IPS-18a (cell line): Measurements from ENCODE around the gene CLTA.
"Not testable (repeated sequence)": the region's sequence is repeated elsewhere in the genome, so short reads cannot be mapped to it uniquely, and the experiment has no call there.

Experiments used
- H3K27ac ChIP-seq: one replicate; pipeline ENCODE4 v1.5.1; 2013; ENCODE audit warnings: low read length
- H3K27me3 ChIP-seq: one replicate; pipeline ENCODE4 v1.6.1; 2013; ENCODE audit warnings: mild to moderate bottlenecking, low read length; ENCODE audit not compliant: control insufficient read depth, insufficient read depth
- H3K36me3 ChIP-seq: one replicate; pipeline ENCODE4 v1.6.1; 2013; ENCODE audit warnings: low read depth, low read length; ENCODE audit not compliant: control insufficient read depth
- H3K4me1 ChIP-seq: one replicate; pipeline ENCODE4 v1.6.1; 2013; ENCODE audit warnings: low read depth, low read length; ENCODE audit not compliant: control insufficient read depth
- H3K4me3 ChIP-seq: one replicate; pipeline ENCODE4 v1.5.1; 2013; ENCODE audit warnings: low read length
- H3K9ac ChIP-seq: one replicate; pipeline ENCODE4 v1.6.1; 2013; ENCODE audit warnings: mild to moderate bottlenecking, low read length, moderate library complexity
- H3K9me3 ChIP-seq: one replicate; pipeline ENCODE4 v1.6.1; 2013; ENCODE audit warnings: low read depth, low read length; ENCODE audit not compliant: control insufficient read depth

The CLTA gene

DNA sequence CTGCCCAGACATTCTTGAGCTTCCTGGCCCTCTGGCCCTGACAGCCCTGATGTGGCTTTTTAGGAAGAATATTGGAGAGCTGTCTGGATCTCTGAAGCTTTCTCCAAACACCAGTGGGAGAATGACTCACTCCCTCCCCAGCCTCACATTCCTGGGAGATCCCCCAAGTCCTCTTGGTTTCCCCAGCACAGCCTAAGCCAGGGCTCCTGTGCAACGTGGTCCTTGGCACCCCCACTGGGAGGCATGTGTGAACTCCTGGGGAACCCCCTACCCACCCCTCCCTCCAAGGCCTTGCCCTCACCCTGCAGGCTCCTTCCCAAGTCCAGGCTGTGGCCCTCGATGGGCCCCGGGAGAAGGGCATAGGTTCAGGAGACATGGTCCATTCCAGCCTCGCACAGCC is 41.5 kb upstream of the CLTA start:
- Histone ChIP-seq H3K4me3 (no peak overlapping the region), H3K36me3 (no peaks in the 10 kb centered on the region), H3K4me1 (no peaks in the 10 kb centered on the region), H3K27ac (no peak overlapping the region), H3K9me3 (no peaks in the 10 kb centered on the region), H3K27me3 (no peaks in the 10 kb centered on the region), H3K9ac (no peak overlapping the region)

GRCh38 chr9:36150574-36151315 is 40.0 kb upstream of the CLTA start:
- no peaks in the 10 kb centered on the region for H3K4me1 ChIP-seq
- no peaks in the 10 kb centered on the region for H3K36me3 ChIP-seq
- H3K27me3 ChIP-seq = no peaks in the 10 kb centered on the region
- no peak overlapping the region for H3K4me3 ChIP-seq
- H3K9me3 ChIP-seq = no peaks in the 10 kb centered on the region
- H3K9ac ChIP-seq = no peak overlapping the region
- no peak overlapping the region for H3K27ac ChIP-seq

DNA sequence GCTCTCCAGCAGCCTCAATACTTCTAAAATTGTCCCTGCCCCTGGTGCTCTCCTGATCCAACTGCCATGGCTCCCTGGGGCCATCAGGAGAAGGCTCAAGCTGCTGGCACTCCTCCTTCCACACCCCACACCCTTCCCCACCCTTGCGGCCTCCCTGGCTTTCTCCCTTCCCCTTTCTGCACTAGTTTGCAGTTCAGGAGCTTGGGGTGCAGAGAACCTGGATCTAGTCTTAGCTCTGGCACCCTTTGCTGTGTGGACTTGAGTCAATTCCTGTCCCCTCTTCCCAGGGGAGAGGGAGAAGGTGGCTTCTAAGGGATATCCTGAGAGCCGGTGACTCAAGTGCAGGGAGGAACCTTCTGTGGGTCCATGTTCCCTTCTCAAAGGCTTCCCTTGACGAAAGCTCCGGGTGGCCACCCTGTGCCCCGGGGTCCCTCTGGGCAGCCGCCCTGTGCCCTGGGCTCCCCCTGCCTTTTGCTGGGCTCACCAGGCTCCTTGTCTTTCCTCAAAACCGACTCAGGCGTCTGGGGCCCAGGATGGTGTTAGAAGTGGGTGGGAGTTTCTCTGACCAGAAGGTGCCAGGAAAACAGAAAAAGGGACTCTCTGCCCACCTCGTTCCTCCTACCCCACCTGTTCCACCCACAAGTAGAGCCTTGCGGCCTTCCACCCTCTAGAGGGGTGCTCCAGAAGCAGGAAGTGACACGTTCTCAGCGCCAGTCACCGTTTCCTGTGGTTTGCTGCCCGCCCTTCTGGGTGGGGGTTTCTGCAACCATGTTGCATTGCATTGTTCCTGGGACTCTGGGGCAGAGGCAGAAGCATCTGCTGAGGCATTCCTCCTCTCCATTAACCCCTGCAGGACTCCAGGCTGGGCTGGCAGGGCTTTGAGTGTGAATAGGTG is 39.2 kb upstream of the CLTA start:
- no peaks in the 10 kb centered on the region for H3K4me1 ChIP-seq

GRCh38 chr9:36152741-36153438 is 37.8 kb upstream of the CLTA start:
- Histone ChIP-seq H3K4me3 (no peak overlapping the region), H3K27me3 (no peaks in the 10 kb centered on the region), H3K36me3 (no peaks in the 10 kb centered on the region), H3K9ac (no peak overlapping the region), H3K27ac (no peak overlapping the region), H3K9me3 (peaks cover 6% of the 10 kb centered on the region), H3K4me1 (no peaks in the 10 kb centered on the region)

More for the DNA sequence above, 39.2 kb upstream of the CLTA start:
- no peak overlapping the region for H3K4me3 ChIP-seq
- H3K36me3 ChIP-seq = no peaks in the 10 kb centered on the region
- H3K9ac ChIP-seq = no peak overlapping the region
- peaks cover 4% of the 10 kb centered on the region for H3K9me3 ChIP-seq
- H3K27me3 ChIP-seq = no peaks in the 10 kb centered on the region
- H3K27ac ChIP-seq = no peak overlapping the region

- Histone ChIP-seq H3K9ac (no peak overlapping the region), H3K27ac (no peak overlapping the region), H3K9me3 (peaks cover 6% of the 10 kb centered on the region), H3K27me3 (no peaks in the 10 kb centered on the region), H3K36me3 (no peaks in the 10 kb centered on the region), H3K4me1 (no peaks in the 10 kb centered on the region), H3K4me3 (no peak overlapping the region)
These were observed 37.0 kb upstream of the CLTA start for GRCh38 chr9:36153746-36154145.

DNA sequence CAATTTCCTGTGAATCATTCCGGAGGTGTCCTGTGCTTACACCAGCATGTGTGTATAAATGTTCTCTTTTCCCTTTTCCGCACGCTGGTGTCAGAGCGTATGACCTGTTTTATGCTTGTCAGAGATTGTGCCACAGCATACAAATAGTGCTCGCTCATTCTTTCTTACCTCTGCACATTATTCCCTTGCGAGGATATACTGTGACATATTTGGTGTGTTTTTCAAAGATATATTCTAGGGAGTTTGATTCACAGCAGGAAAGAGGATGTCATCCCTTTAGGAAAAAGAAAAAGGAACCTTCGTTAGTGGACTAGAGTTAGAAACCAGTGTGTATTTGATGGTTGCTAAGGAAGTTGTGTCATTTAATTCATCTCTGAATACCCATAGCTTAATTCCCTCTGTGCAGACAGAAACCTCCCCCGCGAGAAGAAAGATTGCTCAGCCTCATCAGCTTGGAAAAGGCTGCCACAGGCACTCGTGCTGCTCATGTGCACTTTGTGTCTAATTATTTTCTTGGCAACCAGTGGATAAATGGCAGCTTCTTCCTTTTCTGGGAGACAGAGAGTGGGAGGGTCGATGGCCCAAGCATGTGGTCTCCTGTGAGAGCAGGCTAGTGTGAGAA is 36.3 kb upstream of the CLTA start:
- no peaks in the 10 kb centered on the region for H3K27me3 ChIP-seq
- no peaks in the 10 kb centered on the region for H3K36me3 ChIP-seq
- H3K4me1 ChIP-seq = no peaks in the 10 kb centered on the region
- peaks cover 6% of the 10 kb centered on the region for H3K9me3 ChIP-seq
- H3K4me3 ChIP-seq = no peak overlapping the region
- H3K9ac ChIP-seq = no peak overlapping the region
- no peak overlapping the region for H3K27ac ChIP-seq

- Histone ChIP-seq H3K9ac (no peak overlapping the region), H3K27me3 (no peaks in the 10 kb centered on the region), H3K27ac (no peak overlapping the region), H3K4me3 (no peak overlapping the region), H3K9me3 (peaks cover 6% of the 10 kb centered on the region), H3K36me3 (no peaks in the 10 kb centered on the region), H3K4me1 (no peaks in the 10 kb centered on the region)
These were observed 34.6 kb upstream of the CLTA start for GRCh38 chr9:36156116-36156515.

DNA sequence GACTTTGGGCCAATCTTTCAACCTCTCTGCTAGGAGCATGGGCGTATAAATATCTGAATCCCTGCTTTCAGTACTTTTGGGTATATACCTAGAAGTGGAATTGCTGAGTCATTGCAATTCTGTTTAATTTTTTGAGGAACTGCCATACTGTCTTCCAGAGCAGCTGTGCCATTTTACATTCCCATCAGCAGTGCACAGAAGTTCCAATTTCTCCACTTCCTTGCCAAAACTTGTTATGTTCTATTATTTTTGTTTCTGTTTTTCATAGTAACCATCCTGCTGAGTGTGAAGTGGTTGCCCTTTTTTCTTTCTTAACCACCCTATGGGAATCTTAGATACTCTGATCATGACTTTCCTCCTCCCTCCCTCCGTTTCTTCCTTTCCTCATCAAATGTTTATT is 32.6 kb upstream of the CLTA start:
- Histone ChIP-seq H3K27me3 (no peaks in the 10 kb centered on the region), H3K36me3 (no peaks in the 10 kb centered on the region), H3K27ac (no peak overlapping the region), H3K9me3 (peaks cover 6% of the 10 kb centered on the region), H3K4me3 (no peak overlapping the region), H3K9ac (no peak overlapping the region), H3K4me1 (peaks cover 19% of the 10 kb centered on the region)

- Histone ChIP-seq H3K27ac (no peak overlapping the region), H3K4me3 (no peak overlapping the region), H3K36me3 (no peaks in the 10 kb centered on the region), H3K27me3 (no peaks in the 10 kb centered on the region), H3K9me3 (peaks cover 6% of the 10 kb centered on the region), H3K4me1 (peaks cover 25% of the 10 kb centered on the region), H3K9ac (no peak overlapping the region)
These were observed 31.8 kb upstream of the CLTA start for GRCh38 chr9:36158917-36159316.

- not testable (repeated sequence) for H3K4me3 ChIP-seq, H3K36me3 ChIP-seq, H3K9ac ChIP-seq, H3K27me3 ChIP-seq, H3K9me3 ChIP-seq, H3K27ac ChIP-seq
- peaks cover 29% of the 10 kb centered on the region for H3K4me1 ChIP-seq
These were observed 31.2 kb upstream of the CLTA start for GRCh38 chr9:36159509-36159908.

DNA sequence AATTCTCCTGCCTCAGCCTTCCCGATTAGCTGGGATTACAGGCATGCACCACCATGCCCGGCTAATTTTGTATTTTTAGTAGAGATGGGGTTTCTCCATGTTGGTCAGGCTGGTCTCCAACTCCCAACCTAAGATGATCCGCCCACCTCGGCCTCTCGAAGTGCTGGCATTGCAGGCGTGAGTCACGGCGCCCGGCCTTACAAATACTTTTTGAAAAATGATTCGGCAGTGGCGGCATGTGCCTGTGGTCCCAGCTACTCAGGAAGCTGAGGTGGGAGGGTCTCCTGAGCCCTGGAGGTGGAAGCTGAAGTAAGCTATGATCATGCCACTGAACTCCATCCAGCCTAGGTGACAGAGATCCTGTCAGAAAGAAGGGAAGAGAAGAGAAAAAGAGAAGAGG is 30.6 kb upstream of the CLTA start:
- not testable (repeated sequence) for H3K4me3 ChIP-seq, H3K36me3 ChIP-seq, H3K9me3 ChIP-seq, H3K27me3 ChIP-seq, H3K9ac ChIP-seq, H3K27ac ChIP-seq
- H3K4me1 ChIP-seq = peaks cover 35% of the 10 kb centered on the region
